ENCODE measurements around the gene PRR13. TPM values are rescaled to one million over a fixed set of nuclear protein-coding genes. Genes with fewer than 3 reads are reported as not detected.

PRR13 gene
- total RNA-seq, 4 donors from 2014 or later, result 160 to 541 (median 423) TPM

Other genes with a start within 250 kb of the PRR13 start
- 10 to 100 TPM in 1 of 4 donors, 1 to 10 TPM in 3; 3.8 to 66.0 (median 4.4) TPM for gene ITGB7, start 234.5 kb upstream of the PRR13 start, total RNA-seq
- gene RARG, start 209.5 kb upstream of the PRR13 start, total RNA-seq, result 10 to 100 TPM in 1 of 4 donors, 1 to 10 TPM in 3; 1.9 to 10.7 (median 5.7) TPM
- 100 to 1,000 TPM in 1 of 4 donors, 10 to 100 TPM in 3; 47.0 to 108 (median 87.0) TPM for gene ESPL1, start 173.4 kb upstream of the PRR13 start, total RNA-seq
- 100 to 1,000 TPM; 223 to 578 (median 263) TPM for gene PFDN5, start 146.2 kb upstream of the PRR13 start, total RNA-seq
- 10 to 100 TPM; 18.4 to 25.6 (median 24.8) TPM for gene MYG1, start 142.0 kb upstream of the PRR13 start, total RNA-seq
- gene AAAS, start 120.1 kb upstream of the PRR13 start, total RNA-seq, result 100 to 1,000 TPM in 1 of 4 donors, 10 to 100 TPM in 3; 36.4 to 143 (median 51.1) TPM
- not detected for gene SP7, start 105.4 kb upstream of the PRR13 start, total RNA-seq
- gene SP1, start 61.6 kb upstream of the PRR13 start, total RNA-seq, result 10 to 100 TPM; 56.1 to 83.4 (median 67.8) TPM
- under 1 TPM in 1 of 4 donors, not detected in 3; 0.40 TPM for gene AMHR2, start 17.9 kb upstream of the PRR13 start, total RNA-seq
- 100 to 1,000 TPM; 384 to 549 (median 500) TPM for gene PCBP2, start 10.4 kb downstream of the PRR13 start, total RNA-seq
- gene MAP3K12, start 57.7 kb downstream of the PRR13 start, total RNA-seq, result 10 to 100 TPM in 3 of 4 donors, 1 to 10 TPM in 1; 6.5 to 44.6 (median 11.6) TPM
- gene TARBP2, start 59.5 kb downstream of the PRR13 start, total RNA-seq, result 10 to 100 TPM; 25.7 to 30.3 (median 27.2) TPM
- gene NPFF, start 65.8 kb downstream of the PRR13 start, total RNA-seq, result not detected
- gene ATF7, start 184.6 kb downstream of the PRR13 start, total RNA-seq, result 10 to 100 TPM; 25.6 to 38.0 (median 29.8) TPM
- gene ATP5MC2, start 234.3 kb downstream of the PRR13 start, total RNA-seq, result 100 to 1,000 TPM; 118 to 246 (median 203) TPM

Data from Peyer's patch (tissue), 4 donors.